Parathyroid adenoma (tissue), 2 donors: ENCODE measurements around the gene LYL1.
A peak's percentile ranks its signal among the peaks of the same experiment; 100 is the strongest.

ENCODE experiments used
- H2AFZ ChIP-seq: fragments of 300-600 bp; sonication (generic); one replicate; pipeline ENCODE4 v1.7.0; 2017; ENCODE audit warnings: antibody characterized with exemption, mild to moderate bottlenecking
- H3K27ac ChIP-seq: fragments of 300-600 bp; sonication (generic); one replicate; pipeline ENCODE4 v1.7.0; 2017
- H3K27me3 ChIP-seq: fragments of 300-600 bp; sonication (generic); one replicate; pipeline ENCODE4 v1.7.0; 2017; ENCODE audit warnings: low read length; ENCODE audit not compliant: control insufficient read depth, insufficient read depth
- H3K36me3 ChIP-seq: fragments of 300-600 bp; sonication (generic); one replicate; pipeline ENCODE4 v1.7.0; 2017; ENCODE audit warnings: low read length; ENCODE audit not compliant: control insufficient read depth, insufficient read depth
- H3K4me1 ChIP-seq: fragments of 300-600 bp; sonication (generic); one replicate; pipeline ENCODE4 v1.7.0; 2017; ENCODE audit warnings: control low read depth
- H3K4me2 ChIP-seq: fragments of 300-600 bp; sonication (generic); one replicate; pipeline ENCODE4 v1.7.0; 2017; ENCODE audit warnings: low read length
- H3K4me3 ChIP-seq: fragments of 300-600 bp; sonication (generic); one replicate; pipeline ENCODE4 v1.7.0; 2017; ENCODE audit warnings: low read depth, low read length
- H3K79me2 ChIP-seq: fragments of 300-600 bp; sonication (generic); one replicate; pipeline ENCODE4 v1.7.0; 2017; ENCODE audit warnings: control low read depth
- H3K9ac ChIP-seq: fragments of 300-600 bp; sonication (generic); one replicate; pipeline ENCODE4 v1.7.0; 2017; ENCODE audit warnings: mild to moderate bottlenecking
- H3K9me3 ChIP-seq: fragments of 300-600 bp; sonication (generic); one replicate; pipeline ENCODE4 v1.7.0; 2017; ENCODE audit warnings: low read length; ENCODE audit not compliant: control insufficient read depth
- CTCF ChIP-seq: fragments of 300-600 bp; sonication (generic); IDR thresholded peaks from one replicate; pipeline ENCODE4 v1.7.0; 2017; ENCODE audit warnings: antibody characterized with exemption, mild to moderate bottlenecking
- donor health status: primary hyperparathyroidism.

Gene LYL1

DNA sequence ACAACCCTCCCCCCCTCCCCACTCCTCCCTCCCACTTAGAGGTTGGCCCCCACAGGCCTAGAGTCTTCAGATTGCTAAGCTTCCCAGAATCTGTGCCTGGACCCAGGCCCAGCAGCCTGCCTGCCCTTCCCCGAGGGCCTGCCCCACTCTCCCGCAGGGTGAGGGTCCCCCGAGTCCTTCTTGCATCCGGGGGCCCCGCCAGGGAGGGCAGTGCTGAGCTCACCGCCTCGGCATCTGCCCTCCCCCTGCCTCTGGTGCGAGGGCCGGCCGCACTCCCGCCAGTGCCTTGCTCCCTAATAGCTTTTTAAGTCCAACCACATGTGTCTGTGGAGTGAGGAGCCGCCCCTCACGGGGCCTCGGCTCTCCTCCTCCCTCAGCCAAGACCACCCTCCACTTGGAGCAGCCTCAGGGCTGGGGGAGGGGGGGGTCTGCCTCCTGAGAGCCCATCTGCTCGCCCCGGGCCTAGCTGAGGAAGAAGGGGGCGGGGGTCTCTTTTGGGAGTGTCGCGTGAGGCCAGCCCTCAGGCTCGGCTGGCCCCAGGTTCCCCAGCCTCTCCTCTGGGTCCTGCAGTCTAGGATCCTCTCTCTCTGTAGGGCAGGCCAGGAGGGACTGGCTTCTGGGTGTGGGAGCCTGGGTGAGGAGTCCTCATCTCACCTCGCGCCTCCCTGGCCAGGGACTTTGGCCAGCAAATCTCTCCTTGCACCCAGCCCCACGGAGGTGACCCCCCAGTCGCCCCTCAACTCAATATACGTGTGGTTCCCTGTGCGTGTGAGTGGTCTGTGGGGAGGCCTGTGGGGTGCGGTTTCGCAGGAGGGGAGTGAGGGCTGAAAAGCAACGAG is 47.2 kb downstream of the LYL1 start:
- Histone ChIP-seq H3K27me3 (no peaks in the 10 kb centered on the region), H2AFZ (no peak overlapping the region), H3K4me2 (no peak overlapping the region), H3K4me3 (no peak overlapping the region), H3K4me1 (peaks cover 8% of the 10 kb centered on the region), H3K9ac (no peak overlapping the region), H3K27ac (peak overlapping the region; percentile 60), H3K79me2 (no peaks in the 10 kb centered on the region), H3K36me3 (no peaks in the 10 kb centered on the region), H3K9me3 (no peaks in the 10 kb centered on the region)
- no peak for TF ChIP-seq CTCF

- Histone ChIP-seq H3K27me3 (no peaks in the 10 kb centered on the region), H3K4me3 (no peak overlapping the region), H3K79me2 (no peaks in the 10 kb centered on the region), H3K27ac (peak overlapping the region; percentile 63), H3K36me3 (no peaks in the 10 kb centered on the region), H3K9me3 (no peaks in the 10 kb centered on the region), H3K4me2 (no peak overlapping the region), H2AFZ (no peak overlapping the region), H3K9ac (no peak overlapping the region), H3K4me1 (peaks cover 8% of the 10 kb centered on the region)
- TF ChIP-seq CTCF: no peak
Measured at GRCh38 chr19:13054626-13055212, 47.9 kb downstream of the LYL1 start.

- Histone ChIP-seq H3K9ac (no peak overlapping the region), H3K36me3 (no peaks in the 10 kb centered on the region), H3K4me1 (peaks cover 8% of the 10 kb centered on the region), H3K79me2 (no peaks in the 10 kb centered on the region), H3K27me3 (no peaks in the 10 kb centered on the region), H3K4me2 (no peak overlapping the region), H3K9me3 (no peaks in the 10 kb centered on the region), H3K27ac (peak overlapping the region; percentile 63), H2AFZ (no peak overlapping the region), H3K4me3 (no peak overlapping the region)
- TF ChIP-seq CTCF: no peak
Measured at GRCh38 chr19:13053761-13054625, 48.7 kb downstream of the LYL1 start.

DNA sequence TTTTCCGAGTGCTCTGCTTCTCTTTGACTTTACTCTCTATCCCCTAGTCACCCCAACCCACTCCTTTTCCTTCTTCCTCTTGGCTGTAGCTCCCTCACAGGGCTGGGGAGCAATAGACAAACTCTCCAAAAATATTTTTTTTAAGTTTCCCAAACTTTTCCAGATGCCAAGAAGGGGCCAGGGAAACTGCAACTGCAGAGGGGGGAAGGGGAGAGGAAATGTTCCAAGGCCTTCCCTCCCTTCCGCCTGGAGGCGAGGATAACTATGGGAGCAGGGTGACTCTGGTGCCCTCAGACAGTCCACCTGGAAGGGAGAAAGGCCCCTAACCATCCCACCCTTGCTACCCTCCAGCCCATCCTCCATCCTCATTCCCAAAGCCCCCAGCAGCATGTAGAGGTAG is 49.4 kb downstream of the LYL1 start:
- Histone ChIP-seq H2AFZ (no peak overlapping the region), H3K27me3 (no peaks in the 10 kb centered on the region), H3K27ac (peak overlapping the region; percentile 57), H3K36me3 (no peaks in the 10 kb centered on the region), H3K9me3 (no peaks in the 10 kb centered on the region), H3K9ac (no peak overlapping the region), H3K4me2 (no peak overlapping the region), H3K79me2 (no peaks in the 10 kb centered on the region), H3K4me1 (peaks cover 8% of the 10 kb centered on the region), H3K4me3 (no peak overlapping the region)
- TF ChIP-seq CTCF: no peak
